Fibroblast of lung (primary cell): ENCODE data around the gene ALDH3B2.

Source experiments
- EZH2 ChIP-seq: IDR thresholded peaks from 2 replicates; pipeline ENCODE4 v1.5.1; 2012; ENCODE audit warnings: low read length, control low read depth, mild to moderate bottlenecking; ENCODE audit errors: missing control alignments
- TF ChIP-seq, protein P1 (sequence below), 2 donors: IDR thresholded peaks in 1 of 2; conservative IDR thresholded peaks in 1 of 2; 1 replicate in 1 of 2; 2 replicates in 1 of 2; pipeline ENCODE4 v1.5.1; 2011 to 2012; ENCODE audit warnings: low read length in 2 of 2, control low read depth in 1 of 2, inconsistent platforms in 1 of 2, low read depth in 1 of 2, mild to moderate bottlenecking in 1 of 2

- TF ChIP-seq, protein P1, sequence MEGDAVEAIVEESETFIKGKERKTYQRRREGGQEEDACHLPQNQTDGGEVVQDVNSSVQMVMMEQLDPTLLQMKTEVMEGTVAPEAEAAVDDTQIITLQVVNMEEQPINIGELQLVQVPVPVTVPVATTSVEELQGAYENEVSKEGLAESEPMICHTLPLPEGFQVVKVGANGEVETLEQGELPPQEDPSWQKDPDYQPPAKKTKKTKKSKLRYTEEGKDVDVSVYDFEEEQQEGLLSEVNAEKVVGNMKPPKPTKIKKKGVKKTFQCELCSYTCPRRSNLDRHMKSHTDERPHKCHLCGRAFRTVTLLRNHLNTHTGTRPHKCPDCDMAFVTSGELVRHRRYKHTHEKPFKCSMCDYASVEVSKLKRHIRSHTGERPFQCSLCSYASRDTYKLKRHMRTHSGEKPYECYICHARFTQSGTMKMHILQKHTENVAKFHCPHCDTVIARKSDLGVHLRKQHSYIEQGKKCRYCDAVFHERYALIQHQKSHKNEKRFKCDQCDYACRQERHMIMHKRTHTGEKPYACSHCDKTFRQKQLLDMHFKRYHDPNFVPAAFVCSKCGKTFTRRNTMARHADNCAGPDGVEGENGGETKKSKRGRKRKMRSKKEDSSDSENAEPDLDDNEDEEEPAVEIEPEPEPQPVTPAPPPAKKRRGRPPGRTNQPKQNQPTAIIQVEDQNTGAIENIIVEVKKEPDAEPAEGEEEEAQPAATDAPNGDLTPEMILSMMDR (conservative IDR thresholded peaks at IDR 0.05 in 1 of 2, IDR thresholded peaks at IDR 0.05 in 1 of 2; ENCODE audit: low read depth in 1 of 2, low read length in 2 of 2) = no peak
- no peak for TF ChIP-seq EZH2
These were observed 28.6 kb downstream of the ALDH3B2 start for GRCh38 chr11:67645521-67646461.
